Measurements from ENCODE around the gene CTXND1.

DNA sequence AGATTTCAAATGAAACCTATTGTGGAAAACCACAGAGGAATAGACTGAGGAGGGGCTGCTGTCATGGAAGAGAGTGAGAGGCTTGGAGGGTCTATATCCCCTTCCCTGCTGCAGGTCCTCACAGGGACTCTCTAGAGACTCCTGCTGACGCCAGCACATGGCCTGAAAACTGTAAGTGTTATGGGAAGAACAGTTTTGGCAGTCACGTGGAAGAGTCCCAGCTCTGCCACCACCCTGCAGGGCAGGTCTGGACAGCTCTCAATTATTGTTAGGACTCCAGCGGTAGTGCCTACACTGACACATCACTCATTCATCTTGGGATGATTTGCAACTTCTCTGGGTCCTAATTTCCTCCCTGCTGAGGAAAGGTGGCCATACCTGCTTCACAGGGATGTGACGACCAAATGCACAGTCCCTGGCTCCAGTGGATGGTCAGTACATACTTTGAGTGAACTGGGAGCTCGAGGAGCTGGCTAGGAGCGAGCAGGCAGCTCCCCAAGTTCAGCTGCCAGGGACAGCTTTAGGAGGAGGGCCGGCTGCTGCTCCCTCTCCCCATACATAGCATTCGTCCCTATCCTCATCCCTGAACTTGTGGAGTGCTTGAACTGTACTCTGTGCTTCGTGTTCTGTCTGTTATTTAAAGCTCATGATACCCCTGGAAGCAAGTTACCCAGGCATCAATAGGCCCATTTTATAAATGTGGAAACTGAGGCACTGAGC is 49.2 kb downstream of the CTXND1 start:
- TF ChIP-seq POLR2AphosphoS5 (IDR thresholded peaks at IDR 0.05; ENCODE audit: borderline replicate concordance, low read depth, low read length) = no peak
- TF ChIP-seq EZH2 (IDR thresholded peaks at IDR 0.05) = no peak
- TF ChIP-seq FOXP2 (optimal IDR thresholded peaks at IDR 0.05; ENCODE audit: control extremely low read depth, extremely low read length, insufficient read depth) = no peak

All from SK-N-MC (cell line).